Bone marrow (tissue), 2 donors: Measurements from ENCODE around the gene SDHAF4.
"Not testable (repeated sequence)": the region's sequence is repeated elsewhere in the genome, so short reads cannot be mapped to it uniquely, and the experiment has no call there.

ENCODE experiments used
- DNase-seq, 2 donors: peaks; one replicate each; lab custom pipeline; 2025; lab: John Stamatoyannopoulos, UW

SDHAF4 gene

GRCh38 chr6:70592391-70593117, 25.8 kb downstream of the SDHAF4 start:
- DNase-seq: no peak

- DNase-seq: no peak
Observed at GRCh38 chr6:70593118-70593486, 26.4 kb downstream of the SDHAF4 start.

- no peak for DNase-seq
Observed at GRCh38 chr6:70599187-70599586, 32.5 kb downstream of the SDHAF4 start.

GRCh38 chr6:70601014-70601413, 34.3 kb downstream of the SDHAF4 start:
- DNase-seq: no peak

- DNase-seq: no peak
Observed at GRCh38 chr6:70604254-70604653, 37.5 kb downstream of the SDHAF4 start.

- DNase-seq: not testable (repeated sequence)
Observed at GRCh38 chr6:70607371-70607770, 40.6 kb downstream of the SDHAF4 start.

- not testable (repeated sequence) for DNase-seq
Observed at GRCh38 chr6:70609181-70609580, 42.5 kb downstream of the SDHAF4 start.

- DNase-seq: no peak
Observed at GRCh38 chr6:70616728-70617260, 50.1 kb downstream of the SDHAF4 start.

- no peak for DNase-seq
Observed at GRCh38 chr6:70620746-70621145, 54.0 kb downstream of the SDHAF4 start.

- DNase-seq: no peak
Observed at GRCh38 chr6:70622461-70622860, 55.7 kb downstream of the SDHAF4 start.

GRCh38 chr6:70625436-70625835, 58.7 kb downstream of the SDHAF4 start:
- no peak for DNase-seq

GRCh38 chr6:70627500-70628254, 60.9 kb downstream of the SDHAF4 start:
- DNase-seq: no peak

GRCh38 chr6:70629929-70630328, 63.2 kb downstream of the SDHAF4 start:
- no peak for DNase-seq

- DNase-seq: no peak
Observed at GRCh38 chr6:70633870-70634269, 67.1 kb downstream of the SDHAF4 start.

- DNase-seq: no peak
Observed at GRCh38 chr6:70636596-70636995, 69.9 kb downstream of the SDHAF4 start.

GRCh38 chr6:70638468-70638867, 71.7 kb downstream of the SDHAF4 start:
- DNase-seq: no peak
